SU-DHL-6 (cell line): ENCODE data around the gene ANO6.

Experiments used
- H2AFZ ChIP-seq: fragments of 200-600 bp; sonication (generic); 2 replicates; pipeline ENCODE4 v1.6.1; 2014; ENCODE audit warnings: low read depth, mild to moderate bottlenecking, moderate library complexity, mixed read lengths, antibody characterized with exemption, low read length; ENCODE audit not compliant: severe bottlenecking
- H3F3A ChIP-seq: fragments of 200-600 bp; shearing (Covaris generic); 2 replicates; pipeline ENCODE4 v1.6.0; 2016; ENCODE audit warnings: antibody characterized with exemption, mild to moderate bottlenecking; ENCODE audit not compliant: insufficient read depth
- H3K27ac ChIP-seq: fragments of 200-600 bp; sonication (generic); 2 replicates; pipeline ENCODE4 v1.5.1; 2016; ENCODE audit warnings: low read depth, mild to moderate bottlenecking, low read length, moderate library complexity, mixed read lengths
- H3K27me3 ChIP-seq: fragments of 200-600 bp; sonication (generic), shearing (Covaris generic); 2 replicates; pipeline ENCODE4 v1.6.0; 2014; ENCODE audit warnings: mild to moderate bottlenecking, low read length
- H3K36me3 ChIP-seq: fragments of 200-600 bp; sonication (generic); 2 replicates; pipeline ENCODE4 v1.6.1; 2014; ENCODE audit warnings: mild to moderate bottlenecking, low read length, mixed read lengths
- H3K4me2 ChIP-seq: fragments of 300-600, 200-600 bp; shearing (Covaris generic), sonication (generic); 2 replicates; pipeline ENCODE4 v1.6.0; 2014; ENCODE audit warnings: low read length, low read depth, mild to moderate bottlenecking; ENCODE audit not compliant: poor library complexity, severe bottlenecking
- H3K4me3 ChIP-seq: fragments of 200-600 bp; sonication (generic); 2 replicates; pipeline ENCODE4 v1.5.1; 2014; ENCODE audit warnings: antibody characterized with exemption, low read length, mild to moderate bottlenecking, mixed read lengths; ENCODE audit not compliant: insufficient read depth, poor library complexity, severe bottlenecking
- H3K79me2 ChIP-seq: fragments of 200-600 bp; sonication (generic); 2 replicates; pipeline ENCODE4 v1.6.1; 2014; ENCODE audit warnings: mild to moderate bottlenecking, low read length, moderate library complexity; ENCODE audit not compliant: insufficient read depth
- H3K9ac ChIP-seq: fragments of 200-600 bp; sonication (generic); 2 replicates; pipeline ENCODE4 v1.7.0; 2014; ENCODE audit warnings: mild to moderate bottlenecking, low read length
- H3K9me2 ChIP-seq: fragments of 200-600 bp; sonication (generic); replicated peaks from 2 replicates; pipeline ENCODE4 v1.6.1; 2014; ENCODE audit warnings: low read length; ENCODE audit not compliant: insufficient read depth
- H3K9me3 ChIP-seq: fragments of 200-600 bp; sonication (generic); 2 replicates; pipeline ENCODE4 v1.6.1; 2014; ENCODE audit warnings: low read length, mixed read lengths; ENCODE audit not compliant: insufficient read depth
- H4K20me1 ChIP-seq: fragments of 200-600 bp; sonication (generic); 2 replicates; pipeline ENCODE4 v1.6.1; 2014; ENCODE audit warnings: low read depth, mild to moderate bottlenecking, antibody characterized with exemption, low read length, moderate library complexity, mixed read lengths
- EZH2phosphoT487 ChIP-seq: fragments of 200-600 bp; sonication (generic), shearing (Covaris generic); conservative IDR thresholded peaks from 2 replicates; pipeline ENCODE4 v1.6.1; 2018; ENCODE audit warnings: mild to moderate bottlenecking, antibody characterized with exemption, low read length, moderate library complexity, mixed read lengths
- TF ChIP-seq, protein P1 (sequence below): fragments of 200-600 bp; sonication (generic); IDR thresholded peaks from one replicate; pipeline ENCODE4 v1.5.1; 2017; ENCODE audit warnings: antibody characterized with exemption, mild to moderate bottlenecking, low read length, moderate library complexity; ENCODE audit not compliant: insufficient read depth, poor library complexity, severe bottlenecking

The ANO6 gene

GRCh38 chr12:45339035-45339434, 123.1 kb downstream of the ANO6 start:
- H3K9ac ChIP-seq: no peak overlapping the region
- H3K27ac ChIP-seq: no peak overlapping the region
- H3K27me3 ChIP-seq: no peaks in the 10 kb centered on the region
- TF ChIP-seq, protein P1, sequence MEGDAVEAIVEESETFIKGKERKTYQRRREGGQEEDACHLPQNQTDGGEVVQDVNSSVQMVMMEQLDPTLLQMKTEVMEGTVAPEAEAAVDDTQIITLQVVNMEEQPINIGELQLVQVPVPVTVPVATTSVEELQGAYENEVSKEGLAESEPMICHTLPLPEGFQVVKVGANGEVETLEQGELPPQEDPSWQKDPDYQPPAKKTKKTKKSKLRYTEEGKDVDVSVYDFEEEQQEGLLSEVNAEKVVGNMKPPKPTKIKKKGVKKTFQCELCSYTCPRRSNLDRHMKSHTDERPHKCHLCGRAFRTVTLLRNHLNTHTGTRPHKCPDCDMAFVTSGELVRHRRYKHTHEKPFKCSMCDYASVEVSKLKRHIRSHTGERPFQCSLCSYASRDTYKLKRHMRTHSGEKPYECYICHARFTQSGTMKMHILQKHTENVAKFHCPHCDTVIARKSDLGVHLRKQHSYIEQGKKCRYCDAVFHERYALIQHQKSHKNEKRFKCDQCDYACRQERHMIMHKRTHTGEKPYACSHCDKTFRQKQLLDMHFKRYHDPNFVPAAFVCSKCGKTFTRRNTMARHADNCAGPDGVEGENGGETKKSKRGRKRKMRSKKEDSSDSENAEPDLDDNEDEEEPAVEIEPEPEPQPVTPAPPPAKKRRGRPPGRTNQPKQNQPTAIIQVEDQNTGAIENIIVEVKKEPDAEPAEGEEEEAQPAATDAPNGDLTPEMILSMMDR: no peak
- TF ChIP-seq EZH2phosphoT487: no peak
- no peaks in the 10 kb centered on the region for H3K79me2 ChIP-seq
- H3K4me2 ChIP-seq: no peak overlapping the region
- H3K9me2 ChIP-seq: no peaks in the 10 kb centered on the region
- H3F3A ChIP-seq: no peaks in the 10 kb centered on the region
- no peaks in the 10 kb centered on the region for H3K36me3 ChIP-seq
- H3K9me3 ChIP-seq: no peaks in the 10 kb centered on the region
- H2AFZ ChIP-seq: no peak overlapping the region
- H4K20me1 ChIP-seq: no peaks in the 10 kb centered on the region
- H3K4me3 ChIP-seq: no peak overlapping the region

GRCh38 chr12:45342171-45342570, 126.3 kb downstream of the ANO6 start:
- Histone ChIP-seq H3K9ac (no peak overlapping the region), H3K79me2 (no peaks in the 10 kb centered on the region), H3K4me3 (no peak overlapping the region), H3K36me3 (no peaks in the 10 kb centered on the region), H3K27ac (no peak overlapping the region), H3K27me3 (no peaks in the 10 kb centered on the region), H2AFZ (no peak overlapping the region), H4K20me1 (no peaks in the 10 kb centered on the region), H3K4me2 (no peak overlapping the region), H3K9me2 (no peaks in the 10 kb centered on the region), H3K9me3 (no peaks in the 10 kb centered on the region), H3F3A (no peaks in the 10 kb centered on the region)
- TF ChIP-seq, protein P1: no peak
- no peak for TF ChIP-seq EZH2phosphoT487

DNA sequence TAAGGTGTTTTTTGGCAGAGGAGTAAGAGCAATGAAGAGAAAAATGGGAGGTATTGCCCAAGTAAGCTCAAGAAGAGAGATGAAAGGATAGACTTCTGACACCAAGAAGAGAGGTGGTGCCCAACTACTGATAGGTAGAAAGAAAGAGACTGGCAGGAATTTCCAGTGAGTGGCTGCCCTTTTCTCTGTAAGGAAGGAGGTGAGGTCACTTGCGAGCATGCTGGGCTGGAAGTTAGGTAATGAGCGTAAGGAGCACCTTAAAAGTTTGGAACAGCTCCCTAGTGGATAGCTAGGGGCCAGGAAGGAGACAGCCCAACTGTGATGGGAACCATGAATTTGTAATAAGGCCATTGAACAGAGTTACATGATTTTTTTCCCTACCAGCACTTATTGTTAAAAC, 127.0 kb downstream of the ANO6 start:
- Histone ChIP-seq H4K20me1 (no peaks in the 10 kb centered on the region), H3K79me2 (no peaks in the 10 kb centered on the region), H3K27me3 (no peaks in the 10 kb centered on the region), H3K4me2 (no peak overlapping the region), H3F3A (no peaks in the 10 kb centered on the region), H2AFZ (no peak overlapping the region), H3K9ac (no peak overlapping the region), H3K27ac (no peak overlapping the region), H3K4me3 (no peak overlapping the region), H3K36me3 (no peaks in the 10 kb centered on the region), H3K9me2 (no peaks in the 10 kb centered on the region), H3K9me3 (no peaks in the 10 kb centered on the region)
- TF ChIP-seq EZH2phosphoT487: no peak
- TF ChIP-seq, protein P1: no peak
